GM18868 (cell line): ENCODE data around the gene GRID1.

Source experiments
- ATAC-seq: cut with Tn5 transposase; IDR thresholded peaks from one replicate; pipeline ENCODE4 v1.9.1; 2021; ENCODE audit warnings: mild to moderate bottlenecking, moderate library complexity; ENCODE audit not compliant: unreplicated experiment

The GRID1 gene

GRCh38 chr10:85648279-85648754 lies 718.3 kb downstream of the GRID1 start:
- ATAC-seq, result no peak

GRCh38 chr10:85647741-85648140 lies 718.9 kb downstream of the GRID1 start:
- ATAC-seq, result no peak

- ATAC-seq, result no peak
Observed at GRCh38 chr10:85645926-85646711, 720.5 kb downstream of the GRID1 start.

- no peak for ATAC-seq
Observed at GRCh38 chr10:85645053-85645452, 721.5 kb downstream of the GRID1 start.

GRCh38 chr10:85643845-85644525 lies 722.6 kb downstream of the GRID1 start:
- no peak for ATAC-seq

GRCh38 chr10:85643171-85643844 lies 723.3 kb downstream of the GRID1 start:
- no peak for ATAC-seq

- ATAC-seq, result no peak
Observed at GRCh38 chr10:85642421-85643170, 724.0 kb downstream of the GRID1 start.

GRCh38 chr10:85642082-85642420 lies 724.5 kb downstream of the GRID1 start:
- ATAC-seq, result no peak

GRCh38 chr10:85641479-85642009 lies 725.1 kb downstream of the GRID1 start:
- ATAC-seq, result peak; percentile 70

GRCh38 chr10:85638797-85639196 lies 727.8 kb downstream of the GRID1 start:
- ATAC-seq, result peak; percentile 37

GRCh38 chr10:85635650-85636049 lies 730.9 kb downstream of the GRID1 start:
- ATAC-seq, result peak; percentile 81

GRCh38 chr10:85624511-85624910 lies 742.1 kb downstream of the GRID1 start:
- ATAC-seq, result no peak

- no peak for ATAC-seq
Observed at GRCh38 chr10:85623758-85624157, 742.8 kb downstream of the GRID1 start.

GRCh38 chr10:85623342-85623741 lies 743.3 kb downstream of the GRID1 start:
- ATAC-seq, result no peak

GRCh38 chr10:85622425-85622824 lies 744.2 kb downstream of the GRID1 start:
- ATAC-seq, result no peak

- no peak for ATAC-seq
Observed at GRCh38 chr10:85621562-85621961, 745.0 kb downstream of the GRID1 start.

GRCh38 chr10:85620807-85621206 lies 745.8 kb downstream of the GRID1 start:
- ATAC-seq, result no peak

GRCh38 chr10:85619832-85620231 lies 746.8 kb downstream of the GRID1 start:
- ATAC-seq, result no peak

- no peak for ATAC-seq
Observed at GRCh38 chr10:85618841-85619240, 747.8 kb downstream of the GRID1 start.

- no peak for ATAC-seq
Observed at GRCh38 chr10:85617751-85618546, 748.6 kb downstream of the GRID1 start.
